ENCODE results near the gene ZNF432. TPM values are rescaled to one million over a fixed set of nuclear protein-coding genes. Genes with fewer than 3 reads are reported as not detected.
"Not testable (repeated sequence)": the region's sequence is repeated elsewhere in the genome, so short reads cannot be mapped to it uniquely, and the experiment has no call there.

The ZNF432 gene
- polyA plus RNA-seq, 1 experiment = 1.9 TPM

GRCh38 chr19:52070496-52070895, 21.9 kb upstream of the ZNF432 start:
- Histone ChIP-seq H3K4me3 (ENCODE audit: low read depth, low read length) (no peak overlapping the region), H3K27me3 (ENCODE audit: control insufficient read depth, insufficient read depth, low read length) (no peaks in the 10 kb centered on the region), H3K36me3 (ENCODE audit: control insufficient read depth, insufficient read depth, low read length) (peaks cover 16% of the 10 kb centered on the region)
- ChIA-PET CTCF (no interaction called here), POLR2A (no interaction called here)
- no peak for DNase-seq (ENCODE audit: low read depth)
- no peak for TF ChIP-seq CTCF (IDR thresholded peaks at IDR 0.05; ENCODE audit: insufficient read depth, low read depth, low read length)

- ChIA-PET POLR2A (no interaction called here), CTCF (no interaction called here)
- no peaks in the 10 kb centered on the region for H3K27me3 ChIP-seq (ENCODE audit: control insufficient read depth, insufficient read depth, low read length)
- no peak for DNase-seq (ENCODE audit: low read depth)
- H3K36me3 ChIP-seq (ENCODE audit: control insufficient read depth, insufficient read depth, low read length) = peaks cover 11% of the 10 kb centered on the region
- no peak for TF ChIP-seq CTCF (IDR thresholded peaks at IDR 0.05; ENCODE audit: insufficient read depth, low read depth, low read length)
- no peak overlapping the region for H3K4me3 ChIP-seq (ENCODE audit: low read depth, low read length)
These were observed 21.0 kb upstream of the ZNF432 start for GRCh38 chr19:52069653-52070052.

GRCh38 chr19:52066258-52066863, 17.7 kb upstream of the ZNF432 start:
- POLR2A ChIA-PET = no interaction called here
- CTCF ChIA-PET = no interaction called here
- Histone ChIP-seq H3K27me3 (ENCODE audit: control insufficient read depth, insufficient read depth, low read length) (no peaks in the 10 kb centered on the region), H3K36me3 (ENCODE audit: control insufficient read depth, insufficient read depth, low read length) (peaks cover 12% of the 10 kb centered on the region), H3K4me3 (ENCODE audit: low read depth, low read length) (no peak overlapping the region)
- no peak for TF ChIP-seq CTCF (IDR thresholded peaks at IDR 0.05; ENCODE audit: insufficient read depth, low read depth, low read length)
- no peak for DNase-seq (ENCODE audit: low read depth)

GRCh38 chr19:52065399-52065798, 16.8 kb upstream of the ZNF432 start:
- no peak for DNase-seq (ENCODE audit: low read depth)
- no peaks in the 10 kb centered on the region for H3K27me3 ChIP-seq (ENCODE audit: control insufficient read depth, insufficient read depth, low read length)
- peaks cover 11% of the 10 kb centered on the region for H3K36me3 ChIP-seq (ENCODE audit: control insufficient read depth, insufficient read depth, low read length)
- ChIA-PET POLR2A (no interaction called here), CTCF (no interaction called here)
- H3K4me3 ChIP-seq (ENCODE audit: low read depth, low read length) = no peak overlapping the region
- no peak for TF ChIP-seq CTCF (IDR thresholded peaks at IDR 0.05; ENCODE audit: insufficient read depth, low read depth, low read length)

- POLR2A ChIA-PET; CTCF ChIA-PET; H3K36me3 ChIP-seq (ENCODE audit: control insufficient read depth, insufficient read depth, low read length); H3K27me3 ChIP-seq (ENCODE audit: control insufficient read depth, insufficient read depth, low read length); DNase-seq (ENCODE audit: low read depth); H3K4me3 ChIP-seq (ENCODE audit: low read depth, low read length): not testable (repeated sequence)
These were observed 7.8 kb upstream of the ZNF432 start for GRCh38 chr19:52056480-52056879.

GRCh38 chr19:52051736-52052135, 3.1 kb upstream of the ZNF432 start:
- H3K36me3 ChIP-seq (ENCODE audit: control insufficient read depth, insufficient read depth, low read length); H3K4me3 ChIP-seq (ENCODE audit: low read depth, low read length); POLR2A ChIA-PET; CTCF ChIA-PET; DNase-seq (ENCODE audit: low read depth); H3K27me3 ChIP-seq (ENCODE audit: control insufficient read depth, insufficient read depth, low read length): not testable (repeated sequence)

Data from BJ (cell line).